HG02885 (cell line): ENCODE data around the gene ABTB2.
A peak's percentile ranks its signal among the peaks of the same experiment; 100 is the strongest.
"Not testable (repeated sequence)": the region's sequence is repeated elsewhere in the genome, so short reads cannot be mapped to it uniquely, and the experiment has no call there.

ENCODE experiments used
- ATAC-seq: cut with Tn5 transposase; IDR thresholded peaks from one replicate; pipeline ENCODE4 v1.9.1; 2021; ENCODE audit warnings: mild to moderate bottlenecking; ENCODE audit not compliant: unreplicated experiment, poor library complexity

Gene ABTB2

DNA sequence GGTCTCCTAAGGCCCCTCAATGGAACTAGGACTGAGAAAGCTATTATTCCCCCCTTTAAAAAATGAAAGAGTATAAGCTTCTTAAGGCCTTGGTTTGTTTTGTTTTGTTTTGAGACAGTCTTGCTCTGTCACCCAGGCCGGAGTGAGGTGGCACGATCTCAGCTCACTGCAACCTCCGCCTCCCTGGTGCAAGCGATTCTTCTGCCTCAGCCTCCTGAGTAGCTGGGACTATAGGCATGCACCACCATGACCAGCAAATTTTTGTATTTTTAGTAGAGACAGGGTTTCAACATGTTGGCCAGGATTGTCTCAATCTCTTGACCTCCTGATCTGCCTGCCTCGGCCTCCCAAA, 177.0 kb downstream of the ABTB2 start:
- not testable (repeated sequence) for ATAC-seq

DNA sequence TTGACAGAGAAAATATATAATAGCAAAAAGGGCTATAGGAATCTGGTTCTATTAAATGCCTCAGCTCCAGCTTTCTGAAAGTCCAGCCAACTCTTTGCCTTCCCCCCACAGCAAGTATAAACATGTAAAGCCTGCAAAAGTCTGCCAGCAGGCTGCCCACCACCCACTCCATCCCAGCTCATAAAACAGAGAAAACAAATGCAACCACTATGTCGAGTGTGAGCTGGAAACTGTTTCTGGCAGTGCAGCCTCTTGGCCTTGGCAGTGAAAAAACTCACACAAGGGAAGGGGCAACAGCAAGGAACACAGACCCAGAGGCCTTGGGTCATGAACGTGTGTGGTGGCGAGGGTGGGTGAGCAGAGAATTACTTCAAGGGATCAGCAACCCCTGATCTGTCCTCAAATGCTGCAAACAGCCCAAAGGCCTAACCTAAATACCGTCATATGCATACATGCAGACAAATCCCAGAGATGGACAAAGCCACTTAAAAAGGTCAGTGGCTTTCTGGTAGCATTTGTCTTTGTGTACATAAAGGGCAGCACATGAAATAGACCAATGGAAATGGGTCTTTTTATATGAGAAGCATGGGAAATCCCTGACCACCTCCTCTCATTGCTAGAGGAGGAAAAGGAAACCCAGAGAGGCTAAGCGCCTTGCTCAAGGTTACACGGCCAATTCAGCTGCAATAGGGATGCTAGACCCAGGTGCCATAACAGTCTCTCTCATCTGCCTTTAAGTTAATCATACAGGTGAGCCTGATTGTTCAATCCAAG, 177.6 kb downstream of the ABTB2 start:
- no peak for ATAC-seq

- ATAC-seq, result no peak
Observed at GRCh38 chr11:34179026-34179675, 178.7 kb downstream of the ABTB2 start.

GRCh38 chr11:34178209-34178821, 179.5 kb downstream of the ABTB2 start:
- no peak for ATAC-seq

- ATAC-seq, result no peak
Observed at GRCh38 chr11:34176751-34177209, 181.0 kb downstream of the ABTB2 start.

GRCh38 chr11:34175284-34176019, 182.4 kb downstream of the ABTB2 start:
- no peak for ATAC-seq

GRCh38 chr11:34174412-34175041, 183.3 kb downstream of the ABTB2 start:
- ATAC-seq, result peak; percentile 94

DNA sequence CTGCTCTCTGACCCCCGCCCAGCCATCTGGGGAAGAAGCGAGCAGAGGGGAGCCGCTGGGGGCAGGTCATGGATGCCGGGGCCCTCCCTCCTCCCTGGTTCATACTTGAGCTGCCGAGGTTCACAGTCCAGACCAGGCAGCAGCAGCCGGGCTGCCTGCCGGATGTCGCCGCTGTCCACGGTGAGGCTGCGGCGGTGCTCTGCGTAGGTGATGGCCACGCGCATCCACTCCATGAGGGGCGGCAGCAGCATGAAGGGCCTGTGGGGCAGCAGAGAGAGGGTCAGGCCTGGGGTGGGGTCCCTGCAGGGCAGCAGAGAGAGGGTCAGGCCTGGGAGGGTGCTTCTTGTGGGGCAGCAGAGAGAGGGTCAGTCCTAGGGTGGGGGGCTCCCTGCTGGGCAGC, 184.8 kb downstream of the ABTB2 start:
- no peak for ATAC-seq

- no peak for ATAC-seq
Observed at GRCh38 chr11:34169686-34170085, 188.1 kb downstream of the ABTB2 start.

- no peak for ATAC-seq
Observed at GRCh38 chr11:34168642-34169420, 189.0 kb downstream of the ABTB2 start.

- no peak for ATAC-seq
Observed at GRCh38 chr11:34167961-34168360, 189.8 kb downstream of the ABTB2 start.

GRCh38 chr11:34166806-34167740, 190.7 kb downstream of the ABTB2 start:
- no peak for ATAC-seq

DNA sequence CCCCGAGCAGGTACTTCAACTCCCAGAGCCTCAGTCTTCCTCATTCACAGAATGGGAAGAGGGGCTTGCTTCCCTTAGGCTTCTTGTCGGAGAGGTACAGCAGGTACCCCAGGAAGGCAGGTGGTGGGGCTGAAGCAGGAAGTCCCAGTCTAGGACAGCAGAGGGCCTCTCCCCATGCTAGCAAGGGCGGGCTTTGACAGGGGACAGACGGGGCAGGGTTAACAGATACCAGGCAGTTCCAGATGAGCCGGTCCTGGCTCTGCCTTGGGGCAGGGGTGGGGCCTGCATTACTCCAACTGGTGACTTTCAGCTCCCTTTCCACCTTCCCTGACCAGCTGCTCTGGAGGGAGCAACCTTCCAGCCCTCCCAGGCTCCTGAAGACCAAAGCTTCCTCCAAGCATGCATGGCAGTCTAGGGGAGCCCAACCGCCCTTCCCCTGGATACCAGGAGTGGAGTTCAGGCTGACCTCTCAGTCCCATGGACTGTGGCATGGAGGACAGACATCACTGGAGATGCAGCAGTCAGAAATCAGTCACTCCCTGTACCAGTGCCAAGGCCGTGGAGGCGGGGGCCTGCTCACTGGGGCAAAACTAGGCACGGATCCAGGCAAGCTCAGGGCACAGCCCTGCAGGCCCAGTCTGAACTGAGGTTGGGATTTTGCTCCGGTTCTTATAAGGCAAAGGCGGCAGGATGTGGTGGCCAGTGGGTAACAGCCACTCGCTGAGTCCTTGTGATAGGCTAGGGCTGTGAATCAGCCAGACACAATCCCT, 191.8 kb downstream of the ABTB2 start:
- no peak for ATAC-seq

- no peak for ATAC-seq
Observed at GRCh38 chr11:34165121-34165520, 192.7 kb downstream of the ABTB2 start.

- ATAC-seq, result no peak
Observed at GRCh38 chr11:34162856-34163255, 195.0 kb downstream of the ABTB2 start.

DNA sequence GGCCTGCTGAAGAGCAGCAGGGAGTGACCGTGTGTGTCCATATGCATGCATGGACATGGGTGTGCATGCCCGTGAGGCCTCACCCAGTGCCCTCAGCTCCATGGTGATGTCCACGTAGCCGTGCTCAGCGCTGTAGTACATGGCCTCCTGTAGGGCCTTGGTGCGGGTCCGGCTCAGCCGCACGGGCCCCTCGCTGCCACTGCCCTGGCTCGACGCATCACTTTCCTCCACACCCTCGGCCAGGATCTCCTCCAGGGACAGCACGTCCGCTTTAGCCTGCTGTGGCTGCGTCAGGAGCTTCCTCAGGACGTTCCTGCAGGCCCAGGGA, 195.4 kb downstream of the ABTB2 start:
- ATAC-seq, result no peak

DNA sequence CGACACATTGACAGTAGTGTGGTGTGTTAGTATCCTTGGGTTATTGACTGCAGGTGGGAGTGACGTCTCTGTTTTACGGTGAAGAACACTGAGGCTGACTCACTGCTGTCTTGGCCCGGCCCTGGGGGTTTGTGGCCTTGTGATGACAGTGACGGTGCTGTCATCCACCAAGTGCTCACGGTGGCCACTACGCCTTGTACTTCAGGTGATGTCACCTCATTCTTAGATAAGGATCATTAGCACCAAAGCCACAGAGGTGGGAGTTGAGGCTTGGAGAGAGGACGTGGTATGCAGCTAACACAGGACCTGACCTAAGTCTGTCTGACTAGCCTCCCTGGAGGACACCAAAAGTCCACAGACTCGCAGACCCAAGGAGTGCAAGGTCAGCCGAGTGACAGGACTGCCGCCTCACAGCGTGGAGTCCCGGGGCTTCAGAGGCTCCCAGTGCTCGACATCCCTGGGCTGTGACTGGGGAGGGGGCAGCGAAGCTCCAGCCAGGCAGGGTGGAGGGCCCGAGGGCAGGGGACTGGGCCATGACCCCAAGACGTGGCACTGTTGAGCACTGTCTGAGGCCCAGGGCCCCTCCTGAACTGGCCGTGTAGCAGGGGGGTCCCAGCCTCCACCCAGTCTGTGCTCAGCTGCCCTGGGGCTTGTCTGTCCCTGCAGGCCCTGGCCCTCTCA, 195.9 kb downstream of the ABTB2 start:
- no peak for ATAC-seq
